Fibroblast of lung (primary cell): ENCODE results near the gene LYAR. TPM values are rescaled to one million over a fixed set of nuclear protein-coding genes. Genes with fewer than 3 reads are reported as not detected.

Experiments
- DNase-seq, 2 donors: peaks; one replicate each; pipeline versions ENCODE4 v3.0.0 to v3.0.0-alpha.2; 2010; ENCODE audit warnings: low read depth in 2 of 2
- H2AFZ ChIP-seq: 2 replicates; pipeline ENCODE4 v1.5.1; 2012; ENCODE audit warnings: low read length, control low read depth, inconsistent platforms
- H3K27ac ChIP-seq: 2 replicates; pipeline ENCODE4 v1.5.1; 2011; ENCODE audit warnings: low read length, control low read depth; ENCODE audit not compliant: insufficient read depth
- H3K27me3 ChIP-seq: 2 replicates; pipeline ENCODE4 v1.5.1; 2011; ENCODE audit warnings: mild to moderate bottlenecking, low read length; ENCODE audit not compliant: control insufficient read depth, insufficient read depth
- H3K36me3 ChIP-seq: 2 replicates; pipeline ENCODE4 v1.5.1; 2011; ENCODE audit warnings: low read length; ENCODE audit not compliant: control insufficient read depth, insufficient read depth
- H3K4me1 ChIP-seq: 2 replicates; pipeline ENCODE4 v1.5.1; 2011; ENCODE audit warnings: low read length; ENCODE audit not compliant: control insufficient read depth, insufficient read depth; ENCODE audit errors: extremely low read depth
- H3K4me2 ChIP-seq: 2 replicates; pipeline ENCODE4 v1.5.1; 2011; ENCODE audit warnings: low read length, control low read depth; ENCODE audit not compliant: insufficient read depth; ENCODE audit errors: extremely low read depth
- H3K4me3 ChIP-seq, 4 experiments: fragments of 200-600 bp in 1 of 4; sonication (generic) in 1 of 4; replicated peaks in 1 of 4; 2 replicates each; pipeline ENCODE4 v1.5.1; 2011 to 2016; ENCODE audit warnings: low read length in 4 of 4, low read depth in 3 of 4, mild to moderate bottlenecking in 3 of 4, control low read depth in 2 of 4, inconsistent platforms in 1 of 4, mixed read lengths in 1 of 4; ENCODE audit not compliant: insufficient read depth in 1 of 4; ENCODE audit errors: control extremely low read depth in 1 of 4
- H3K79me2 ChIP-seq: 2 replicates; pipeline ENCODE4 v1.5.1; 2012; ENCODE audit warnings: mild to moderate bottlenecking, low read length, inconsistent platforms; ENCODE audit not compliant: control insufficient read depth, insufficient read depth
- H3K9ac ChIP-seq: 2 replicates; pipeline ENCODE4 v1.5.1; 2011; ENCODE audit warnings: mild to moderate bottlenecking, low read length, control low read depth; ENCODE audit not compliant: insufficient read depth
- H3K9me3 ChIP-seq: 2 replicates; pipeline ENCODE4 v1.5.1; 2012; ENCODE audit warnings: low read depth, low read length; ENCODE audit not compliant: control insufficient read depth, insufficient read depth
- H4K20me1 ChIP-seq: 2 replicates; pipeline ENCODE4 v1.5.1; 2011; ENCODE audit warnings: low read length; ENCODE audit not compliant: control insufficient read depth, insufficient read depth; ENCODE audit errors: extremely low read depth
- CTCF ChIP-seq, 2 donors: IDR thresholded peaks in 1 of 2; conservative IDR thresholded peaks in 1 of 2; 1 replicate in 1 of 2; 2 replicates in 1 of 2; pipeline ENCODE4 v1.5.1; 2011 to 2012; ENCODE audit warnings: low read length in 2 of 2, control low read depth in 1 of 2, inconsistent platforms in 1 of 2, low read depth in 1 of 2, mild to moderate bottlenecking in 1 of 2
- EZH2 ChIP-seq: IDR thresholded peaks from 2 replicates; pipeline ENCODE4 v1.5.1; 2012; ENCODE audit warnings: low read length, control low read depth, mild to moderate bottlenecking; ENCODE audit errors: missing control alignments
- polyA plus RNA-seq, 2 donors: library from polyadenylated mRNA; depleted of rRNA in 1 of 2; stranded (reverse) in 1 of 2; unstranded in 1 of 2; fragments of >200 nt; gene quantifications; 2 replicates each; pipeline ENCODE4 v1.2.1, GENCODE V29; 2011 to 2012; ENCODE audit warnings: missing spikeins in 1 of 2
- total RNA-seq: library from RNA; depleted of rRNA; stranded (reverse); fragments of >200 nt; gene quantifications from 2 replicates; pipeline ENCODE4 v1.2.1, GENCODE V29; 2014

LYAR gene
- total and polyA plus RNA-seq, 2 donors (not counting 1 experiment from before 2014, with no cell fraction given), result 10.1 to 11.1 TPM

- no peak overlapping the region for H3K4me2 ChIP-seq
- no peaks in the 10 kb centered on the region for H4K20me1 ChIP-seq
- no peak overlapping the region for H3K27ac ChIP-seq
- H3K4me1 ChIP-seq, result no peaks in the 10 kb centered on the region
- no peak for TF ChIP-seq EZH2
- no peak for TF ChIP-seq CTCF (conservative IDR thresholded peaks at IDR 0.05 in 1 of 2, IDR thresholded peaks at IDR 0.05 in 1 of 2; ENCODE audit: low read depth in 1 of 2, low read length in 2 of 2)
- H3K9me3 ChIP-seq, result no peaks in the 10 kb centered on the region
- no peak overlapping the region for H2AFZ ChIP-seq
- peaks cover 4% of the 10 kb centered on the region for H3K36me3 ChIP-seq
- no peaks in the 10 kb centered on the region for H3K79me2 ChIP-seq
- no peak overlapping the region for H3K4me3 ChIP-seq
- no peaks in the 10 kb centered on the region for H3K27me3 ChIP-seq
- DNase-seq, result no peak
- no peak overlapping the region for H3K9ac ChIP-seq
Measured at GRCh38 chr4:4302416-4302815, 12.5 kb upstream of the LYAR start.

GRCh38 chr4:4302001-4302400 lies 12.0 kb upstream of the LYAR start:
- H3K79me2 ChIP-seq, result no peaks in the 10 kb centered on the region
- H3K4me1 ChIP-seq, result no peaks in the 10 kb centered on the region
- H3K9ac ChIP-seq, result no peak overlapping the region
- H2AFZ ChIP-seq, result no peak overlapping the region
- peaks cover 4% of the 10 kb centered on the region for H3K36me3 ChIP-seq
- no peaks in the 10 kb centered on the region for H3K27me3 ChIP-seq
- no peaks in the 10 kb centered on the region for H3K9me3 ChIP-seq
- DNase-seq, result no peak
- TF ChIP-seq EZH2, result no peak
- no peak for TF ChIP-seq CTCF (conservative IDR thresholded peaks at IDR 0.05 in 1 of 2, IDR thresholded peaks at IDR 0.05 in 1 of 2; ENCODE audit: low read depth in 1 of 2, low read length in 2 of 2)
- no peaks in the 10 kb centered on the region for H4K20me1 ChIP-seq
- H3K4me2 ChIP-seq, result no peak overlapping the region
- no peak overlapping the region for H3K4me3 ChIP-seq
- H3K27ac ChIP-seq, result no peak overlapping the region

GRCh38 chr4:4299006-4299405 lies 9.1 kb upstream of the LYAR start:
- H3K27ac ChIP-seq, result no peak overlapping the region
- H3K4me3 ChIP-seq, result no peak overlapping the region
- H4K20me1 ChIP-seq, result no peaks in the 10 kb centered on the region
- no peak overlapping the region for H3K4me2 ChIP-seq
- no peak for DNase-seq
- H2AFZ ChIP-seq, result no peak overlapping the region
- peaks cover 3% of the 10 kb centered on the region for H3K79me2 ChIP-seq
- TF ChIP-seq EZH2 (no peak), CTCF (conservative IDR thresholded peaks at IDR 0.05 in 1 of 2, IDR thresholded peaks at IDR 0.05 in 1 of 2; ENCODE audit: low read depth in 1 of 2, low read length in 2 of 2) (no peak)
- H3K4me1 ChIP-seq, result no peaks in the 10 kb centered on the region
- H3K9me3 ChIP-seq, result no peaks in the 10 kb centered on the region
- H3K36me3 ChIP-seq, result peaks cover 4% of the 10 kb centered on the region
- H3K27me3 ChIP-seq, result no peaks in the 10 kb centered on the region
- no peak overlapping the region for H3K9ac ChIP-seq
